Activated naive CD4-positive, alpha-beta T cell (primary cell): Measurements from ENCODE around the gene TSPAN11.

Experiments used
- DNase-seq, 4 experiments: peaks; one replicate each; lab custom pipeline; 2025; lab: John Stamatoyannopoulos, UW

The TSPAN11 gene

DNA sequence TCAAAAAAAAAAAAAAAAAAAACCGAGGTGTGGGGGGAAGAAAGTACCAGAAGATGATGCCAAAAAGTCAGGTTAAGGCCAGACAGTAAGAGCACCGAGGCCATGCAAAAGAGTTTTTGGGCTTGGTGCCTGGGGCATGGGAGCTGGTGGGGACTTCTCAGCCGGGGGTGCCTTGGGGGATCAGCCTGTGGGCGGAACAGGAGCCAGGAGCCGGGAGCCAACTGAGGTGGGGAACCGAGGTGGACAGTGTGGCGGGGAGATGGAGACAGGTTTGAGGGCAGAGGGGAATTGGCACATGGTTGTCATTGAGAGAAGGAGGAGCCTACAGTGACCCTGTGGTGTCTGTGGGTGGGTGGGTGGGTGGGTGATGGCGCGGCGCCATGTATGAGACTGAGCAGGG is 33.2 kb downstream of the TSPAN11 start:
- DNase-seq = no peak

DNA sequence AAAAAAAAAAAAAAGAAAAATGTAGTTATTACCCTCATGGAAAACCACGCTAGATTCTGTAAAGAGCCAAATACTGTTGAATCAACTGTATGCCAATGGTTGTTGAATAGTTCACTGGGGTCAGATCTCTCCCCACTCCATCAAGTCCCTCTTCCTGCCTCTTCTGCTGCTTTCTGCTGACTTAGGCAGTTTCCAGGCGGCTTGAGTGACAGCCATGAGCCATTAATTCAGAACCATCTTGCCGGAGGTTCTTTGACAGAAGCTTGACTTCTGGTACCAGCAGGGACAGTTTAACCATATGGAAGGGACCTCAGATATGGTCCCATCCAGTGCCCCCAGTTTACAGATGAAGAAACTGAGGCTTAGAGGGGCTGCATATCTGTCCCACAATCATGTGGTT is 34.5 kb downstream of the TSPAN11 start:
- no peak for DNase-seq

DNA sequence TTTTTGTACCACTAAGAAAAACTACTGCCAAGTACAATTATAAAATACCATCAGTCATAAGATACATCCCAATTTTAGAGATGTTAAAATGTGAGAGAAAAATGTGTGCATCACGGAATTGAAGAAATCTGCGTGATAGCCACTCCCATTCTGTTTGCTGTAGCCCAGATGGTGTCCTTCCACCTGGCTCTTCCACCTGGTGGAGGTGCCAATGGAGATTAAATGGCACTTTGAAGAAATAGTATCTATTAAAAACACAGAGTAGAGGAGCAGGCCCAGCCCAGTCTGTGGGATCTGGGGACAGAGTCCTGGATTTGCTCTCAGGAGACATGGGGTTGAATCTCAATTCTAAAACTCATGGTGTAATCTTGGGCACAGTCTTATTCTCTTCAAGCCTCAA is 35.5 kb downstream of the TSPAN11 start:
- DNase-seq = no peak

DNA sequence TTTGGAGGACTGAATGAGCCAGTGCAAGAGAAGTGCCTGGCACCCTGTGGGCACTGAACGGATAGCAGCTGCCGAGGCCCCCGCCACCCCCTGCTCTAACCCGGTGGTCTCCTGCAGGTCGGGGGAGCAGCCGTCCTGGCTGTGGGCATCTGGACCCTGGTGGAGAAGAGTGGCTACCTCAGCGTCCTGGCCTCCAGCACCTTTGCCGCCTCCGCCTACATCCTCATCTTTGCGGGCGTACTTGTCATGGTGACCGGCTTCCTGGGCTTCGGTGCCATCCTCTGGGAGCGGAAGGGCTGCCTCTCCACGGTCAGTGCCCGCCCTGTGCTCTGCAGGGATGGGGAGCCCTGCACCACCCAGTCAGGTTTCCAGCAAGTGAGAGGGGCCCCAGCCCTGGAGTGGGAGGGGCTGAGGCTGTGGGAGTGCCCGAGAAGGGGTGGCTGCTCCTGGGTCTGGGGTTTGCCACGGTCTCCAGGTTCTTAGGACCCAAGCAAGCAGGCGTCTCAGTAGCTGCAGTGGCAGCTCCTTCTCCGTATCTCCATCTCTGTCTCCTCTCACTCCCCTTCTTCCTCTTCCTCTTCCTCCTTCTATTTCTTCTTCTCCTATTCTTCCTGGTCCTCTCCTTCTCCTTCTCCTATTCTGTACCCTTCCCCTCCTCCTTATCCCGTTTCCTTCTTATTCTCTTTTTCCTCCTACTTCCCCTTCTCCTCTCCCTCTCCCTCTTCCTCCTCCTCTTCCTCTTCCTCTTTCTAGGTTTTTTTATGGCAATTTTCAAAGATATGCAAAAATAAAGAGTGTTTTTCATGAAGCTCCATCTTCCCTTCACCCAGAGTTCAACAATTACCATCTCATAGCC is 37.4 kb downstream of the TSPAN11 start:
- no peak for DNase-seq

DNA sequence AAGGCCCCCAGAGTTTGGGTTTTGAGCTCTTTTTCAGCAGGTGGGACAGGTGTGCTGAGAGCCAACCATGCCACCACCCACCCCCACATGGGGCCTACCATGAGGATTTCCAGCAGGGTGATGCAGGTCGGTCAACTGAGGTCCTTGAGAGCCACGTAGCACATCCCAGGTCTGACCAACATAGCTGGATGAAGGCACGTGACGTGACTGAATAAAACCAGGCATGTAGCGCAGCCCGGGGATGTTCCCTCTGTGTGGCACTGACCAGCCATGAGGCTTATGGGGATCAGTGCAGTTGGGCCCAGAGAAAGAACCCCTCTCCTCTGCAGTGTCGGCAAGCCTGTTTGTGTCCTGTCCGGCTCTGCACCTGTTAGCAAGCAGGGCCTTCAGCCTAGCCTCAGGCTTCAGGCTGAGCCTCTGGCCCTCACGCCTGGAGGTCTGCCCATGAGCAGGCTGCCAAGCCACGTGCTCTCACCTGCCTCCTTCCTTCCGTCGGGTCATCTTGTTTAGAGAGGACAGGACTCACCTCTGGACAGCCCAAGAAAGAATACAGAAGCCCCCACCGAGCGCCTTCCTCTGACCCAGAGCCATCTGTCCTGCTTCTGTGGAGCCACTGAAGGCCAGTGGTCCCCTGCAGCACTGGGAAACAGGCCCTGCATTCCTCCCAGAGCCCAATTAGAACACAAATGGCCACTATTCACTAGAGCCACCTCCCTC is 38.5 kb downstream of the TSPAN11 start:
- no peak for DNase-seq

DNA sequence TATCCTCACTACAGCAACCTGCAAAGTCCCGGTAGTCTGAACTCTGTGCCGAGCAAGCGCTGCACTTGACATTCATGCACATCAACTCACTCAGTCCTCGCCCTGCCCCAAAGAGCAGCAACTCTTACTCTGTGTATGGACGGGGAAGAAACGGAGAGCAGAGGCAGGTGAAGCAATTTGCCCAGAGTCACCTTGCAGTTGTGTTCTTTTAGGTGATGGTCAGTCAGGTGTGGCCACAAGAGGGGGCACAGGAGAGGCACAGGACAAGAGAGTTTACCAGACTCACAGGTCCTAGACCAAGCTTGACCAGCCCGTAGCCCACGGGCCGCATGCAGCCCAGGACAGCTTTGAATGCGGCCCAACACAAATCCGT is 39.1 kb downstream of the TSPAN11 start:
- DNase-seq = no peak

DNA sequence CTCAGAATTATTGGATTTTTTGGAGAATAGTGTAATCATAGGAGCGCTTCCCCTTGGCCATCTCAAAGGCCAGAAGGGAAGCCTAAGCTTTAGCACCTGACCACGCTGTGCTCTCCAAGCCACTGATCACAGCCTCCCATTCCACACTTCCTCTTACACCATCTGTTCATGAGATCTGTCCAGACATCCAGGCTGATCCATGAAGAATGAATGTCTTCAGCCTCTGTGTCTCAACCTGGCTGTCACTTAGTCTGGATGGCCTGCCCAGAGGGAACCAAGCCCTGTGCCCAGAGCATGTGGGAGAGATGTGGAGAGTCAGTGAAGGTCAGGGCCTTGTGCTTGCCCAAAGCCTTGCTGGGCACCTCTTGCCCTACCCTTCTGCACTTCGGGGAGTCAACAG is 40.5 kb downstream of the TSPAN11 start:
- DNase-seq = no peak

DNA sequence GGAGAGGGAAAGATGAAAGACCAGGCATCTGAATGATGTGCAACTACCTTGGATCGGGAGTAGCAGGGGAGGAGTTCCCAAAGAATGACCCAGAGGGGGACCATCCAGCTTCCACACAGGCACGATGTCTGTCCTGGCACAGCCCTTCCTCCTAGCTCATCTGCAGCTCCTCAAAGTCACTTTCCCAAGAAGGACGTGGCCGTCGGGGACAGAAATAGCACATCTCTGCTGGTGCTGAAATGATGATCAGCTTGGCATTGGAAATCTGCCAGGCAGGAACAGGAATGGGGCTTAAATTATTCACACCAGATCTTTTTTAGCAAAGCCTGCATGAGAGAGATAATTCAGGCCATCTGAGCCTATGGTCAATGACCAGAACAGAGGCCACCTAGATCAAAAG is 41.7 kb downstream of the TSPAN11 start:
- DNase-seq = no peak

DNA sequence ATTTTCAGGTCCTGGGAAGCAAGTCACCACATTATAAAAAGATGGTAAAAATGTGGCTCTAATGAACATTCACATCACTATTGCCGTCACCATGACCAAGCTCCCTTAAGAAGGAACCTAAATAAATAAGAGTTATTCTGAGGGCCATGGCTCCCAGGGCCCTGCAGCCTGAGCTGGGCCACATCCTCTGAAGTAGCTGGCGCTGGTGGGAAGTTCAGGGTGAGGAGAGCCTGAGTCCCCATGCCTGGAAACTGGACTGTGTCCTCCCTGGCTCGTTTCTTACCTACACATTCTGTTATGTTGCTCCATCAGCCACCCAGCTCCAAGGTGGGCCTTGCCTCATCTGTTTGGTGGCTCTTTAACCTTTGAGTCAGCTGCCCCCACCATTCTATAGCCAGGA is 42.5 kb downstream of the TSPAN11 start:
- no peak for DNase-seq

DNA sequence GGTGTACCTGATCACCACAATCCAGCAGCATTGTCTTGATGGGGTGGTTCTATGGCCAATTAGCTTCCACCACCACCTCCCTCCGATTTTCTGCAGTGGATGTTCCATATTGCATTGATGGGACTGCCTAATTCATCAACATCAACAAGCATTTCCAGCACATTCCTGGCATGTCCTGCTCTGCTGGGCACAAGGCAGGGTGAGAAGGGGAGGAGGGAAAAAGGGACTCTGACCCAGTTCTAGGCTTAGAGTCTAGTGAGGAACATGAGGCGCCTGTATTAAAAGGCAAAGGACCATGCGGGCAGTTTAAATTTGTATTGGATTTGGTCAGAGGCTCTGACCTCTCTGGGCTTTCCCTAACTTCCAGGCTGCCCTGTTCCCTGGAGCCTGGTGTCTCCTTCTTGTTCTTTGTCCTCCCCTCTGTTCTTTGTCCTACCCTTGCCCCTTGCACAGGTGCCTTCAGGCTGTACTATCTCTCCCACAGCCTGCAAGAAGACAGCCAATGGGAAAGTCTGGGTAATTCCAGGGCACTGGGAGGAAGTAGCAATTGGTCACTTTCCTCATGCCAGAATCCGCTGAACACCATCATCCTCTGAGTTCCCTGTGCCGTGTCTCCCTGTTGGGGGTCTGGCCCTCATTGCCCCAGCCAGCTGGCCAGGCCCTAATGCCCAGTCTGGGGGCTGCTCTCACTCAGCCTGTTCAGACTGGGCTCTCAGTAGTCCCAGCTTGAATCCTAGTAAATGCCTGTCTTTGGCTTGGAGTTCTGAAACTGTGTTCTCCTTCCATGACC is 43.3 kb downstream of the TSPAN11 start:
- no peak for DNase-seq

DNA sequence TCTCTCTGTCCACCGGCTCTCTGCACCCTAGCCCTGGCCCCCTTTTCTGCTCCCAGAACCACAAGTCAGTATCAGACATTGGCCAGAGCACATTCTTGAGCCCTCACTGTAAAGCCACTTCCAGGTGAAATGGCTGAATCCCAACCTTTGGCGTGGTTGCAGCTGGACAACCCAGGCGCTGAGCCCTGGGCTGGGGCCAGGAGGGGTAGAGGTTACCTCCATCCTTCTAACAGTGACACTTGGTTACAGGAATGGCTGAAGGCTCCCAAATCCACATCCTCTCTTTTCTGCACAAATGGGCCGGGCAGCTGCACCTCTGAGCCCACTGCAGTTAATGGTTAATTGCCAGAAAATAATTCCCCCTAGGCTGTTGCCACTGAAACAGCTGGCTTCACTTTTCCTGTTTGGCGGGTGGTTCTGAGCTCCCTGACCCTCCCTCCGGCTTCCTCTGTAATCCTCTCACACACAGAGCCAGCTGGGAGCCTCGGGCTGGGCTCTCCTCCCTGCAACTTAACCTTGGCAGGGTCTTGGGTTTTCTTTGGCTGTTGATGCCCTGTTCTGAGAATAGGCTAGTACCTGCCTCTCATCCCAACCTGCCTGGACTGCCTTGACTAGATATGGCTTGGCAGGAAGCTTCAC is 44.1 kb downstream of the TSPAN11 start:
- no peak for DNase-seq

DNA sequence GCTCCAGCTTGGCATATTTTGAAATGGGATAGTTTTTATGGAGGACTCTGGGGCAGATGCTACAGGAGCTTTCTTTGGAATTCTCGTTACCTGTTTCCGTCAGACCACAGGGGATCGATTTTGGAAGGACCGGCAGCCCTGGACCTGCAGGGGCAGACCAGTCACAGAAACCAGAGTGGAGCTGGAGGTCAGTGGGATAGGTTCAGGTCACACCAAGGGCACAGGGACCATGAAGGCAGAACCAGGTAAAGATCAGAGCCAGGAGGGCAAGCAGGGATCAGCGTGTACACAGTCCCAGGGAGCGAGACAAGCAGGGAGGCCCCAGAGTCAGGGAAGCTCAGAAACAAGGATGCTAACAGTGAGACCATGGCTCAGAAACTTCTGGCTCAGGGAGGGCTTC is 45.5 kb downstream of the TSPAN11 start:
- DNase-seq = no peak

DNA sequence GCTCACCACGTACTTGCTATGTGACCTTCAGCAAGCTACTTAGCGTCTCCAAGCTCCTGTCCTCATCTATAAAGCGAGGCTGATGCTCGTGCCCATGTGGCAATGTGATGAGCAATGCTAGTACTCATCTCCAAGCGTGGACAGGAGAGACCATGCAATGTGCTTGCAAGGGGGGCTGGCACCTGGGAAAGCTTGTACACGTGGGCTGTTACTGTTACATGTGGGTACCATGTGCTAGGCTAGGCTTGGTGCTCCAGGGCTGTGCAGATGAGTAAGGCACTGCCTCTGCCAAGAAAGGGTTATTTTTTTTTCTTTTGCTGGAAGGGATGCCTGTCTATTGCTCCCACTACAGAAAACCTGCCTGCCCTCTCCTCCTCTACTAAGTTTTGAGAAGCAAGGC is 46.6 kb downstream of the TSPAN11 start:
- no peak for DNase-seq

DNA sequence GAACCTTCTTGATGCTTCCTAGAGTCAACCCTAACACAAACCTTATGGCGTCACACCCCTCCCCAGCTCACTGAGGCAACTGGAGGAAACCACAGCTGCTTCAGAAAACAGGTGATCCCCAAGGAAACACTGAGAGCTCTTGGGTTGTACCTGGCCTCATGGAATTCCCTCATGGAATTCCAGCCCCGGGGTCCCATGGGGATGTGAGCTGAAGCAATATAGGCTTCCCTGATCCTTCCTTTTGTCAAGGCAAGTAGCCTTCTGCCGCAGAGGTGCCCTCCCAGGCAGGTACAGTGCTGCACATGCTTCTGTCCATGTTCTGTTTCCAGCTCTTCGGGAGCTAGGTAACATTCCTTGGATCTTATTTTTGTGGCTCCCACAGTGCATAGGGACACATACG is 47.3 kb downstream of the TSPAN11 start:
- DNase-seq = no peak

DNA sequence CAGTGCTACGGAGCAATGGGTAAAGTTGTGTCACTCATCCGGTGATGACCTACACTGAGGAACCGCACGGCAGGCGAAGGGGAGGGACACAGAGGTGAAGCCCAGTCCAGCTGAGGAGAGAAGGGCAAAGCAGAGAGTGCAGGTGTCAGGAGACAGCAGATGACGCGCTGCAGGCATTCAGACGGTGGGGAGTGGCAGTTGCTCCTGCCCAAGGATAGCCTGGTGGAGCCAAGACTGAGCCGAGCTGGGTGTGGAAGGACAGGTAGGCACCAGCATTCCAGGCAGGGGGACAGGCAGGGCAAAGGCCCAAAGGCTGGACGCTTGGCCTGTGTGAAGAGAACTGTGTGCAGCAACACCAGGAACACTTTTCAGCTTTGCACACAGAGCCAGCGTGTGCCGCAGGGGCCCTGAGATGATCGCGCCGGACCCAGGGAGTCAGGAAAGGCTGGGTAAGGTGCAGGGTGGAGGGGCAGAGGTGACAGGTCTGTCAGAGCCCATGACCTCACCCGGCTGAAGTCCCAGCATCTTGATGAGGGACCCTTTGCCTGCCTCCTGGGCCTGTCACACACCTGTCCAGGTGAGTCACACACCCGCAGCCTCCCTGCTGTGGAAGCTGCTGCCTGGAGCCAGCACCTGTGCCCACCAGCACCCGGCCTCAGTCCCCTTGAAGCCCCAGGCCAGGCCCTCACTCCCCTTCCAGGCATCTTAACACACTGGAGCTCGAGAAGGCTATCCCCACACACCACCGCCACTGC is 48.4 kb downstream of the TSPAN11 start:
- DNase-seq = no peak

DNA sequence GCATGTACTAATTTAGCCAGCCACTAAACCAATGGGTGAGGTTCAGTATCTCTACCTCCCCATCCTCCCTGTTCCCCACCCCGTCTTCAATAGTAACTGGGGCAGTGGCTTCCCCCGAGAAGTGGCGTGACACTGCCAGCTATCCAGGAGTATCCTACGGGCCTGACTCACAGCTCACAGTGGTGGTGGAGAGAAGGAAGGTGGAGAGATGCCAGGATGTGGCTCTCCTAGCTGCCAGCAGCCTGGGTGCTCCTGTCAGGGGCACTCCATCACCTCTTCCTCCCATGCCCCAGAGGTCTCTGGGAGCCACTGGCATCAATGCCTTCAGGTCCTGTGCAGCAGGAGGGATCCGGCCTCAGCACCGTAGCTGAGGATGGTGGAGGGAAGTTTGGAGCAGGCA is 49.0 kb downstream of the TSPAN11 start:
- DNase-seq = no peak

DNA sequence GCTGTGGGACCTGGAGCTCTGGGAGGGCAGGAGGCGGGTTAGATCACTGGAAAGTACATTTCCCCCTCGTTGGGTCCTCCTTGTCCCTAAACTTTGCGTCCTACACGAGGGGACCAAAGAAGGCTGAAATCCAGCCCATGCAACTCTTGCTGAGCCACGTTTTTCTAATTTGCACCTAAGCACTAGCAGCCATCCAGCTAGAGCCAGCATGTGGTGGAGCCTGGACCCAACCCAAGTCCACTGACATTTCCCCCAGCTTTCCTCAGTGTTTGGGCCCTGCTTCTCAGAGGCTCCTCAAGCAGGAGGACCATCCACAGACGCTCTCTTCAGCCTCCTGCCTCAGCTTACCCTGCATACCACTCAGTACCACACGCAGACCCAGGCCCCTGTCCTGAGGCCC is 49.7 kb downstream of the TSPAN11 start:
- no peak for DNase-seq

DNA sequence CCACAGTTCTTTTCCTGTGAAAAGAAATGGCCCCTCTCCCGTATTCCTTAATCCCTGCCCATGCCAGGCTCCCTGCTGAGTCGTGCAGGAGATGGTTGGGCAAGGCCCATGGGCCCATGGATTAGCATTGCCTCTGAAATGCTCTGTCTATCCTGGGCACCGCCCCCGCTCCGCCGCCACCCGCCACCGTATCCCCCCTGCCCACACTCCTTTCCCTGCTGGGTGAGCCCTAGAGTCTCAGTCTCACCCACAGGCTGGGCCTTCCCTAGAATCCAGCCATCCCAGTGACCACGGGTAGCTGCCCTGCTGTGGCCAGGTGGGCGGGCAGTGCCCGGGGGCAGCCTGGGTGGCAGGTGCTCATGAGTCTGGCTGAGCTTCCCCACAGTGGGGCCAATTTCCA is 50.6 kb downstream of the TSPAN11 start:
- no peak for DNase-seq

DNA sequence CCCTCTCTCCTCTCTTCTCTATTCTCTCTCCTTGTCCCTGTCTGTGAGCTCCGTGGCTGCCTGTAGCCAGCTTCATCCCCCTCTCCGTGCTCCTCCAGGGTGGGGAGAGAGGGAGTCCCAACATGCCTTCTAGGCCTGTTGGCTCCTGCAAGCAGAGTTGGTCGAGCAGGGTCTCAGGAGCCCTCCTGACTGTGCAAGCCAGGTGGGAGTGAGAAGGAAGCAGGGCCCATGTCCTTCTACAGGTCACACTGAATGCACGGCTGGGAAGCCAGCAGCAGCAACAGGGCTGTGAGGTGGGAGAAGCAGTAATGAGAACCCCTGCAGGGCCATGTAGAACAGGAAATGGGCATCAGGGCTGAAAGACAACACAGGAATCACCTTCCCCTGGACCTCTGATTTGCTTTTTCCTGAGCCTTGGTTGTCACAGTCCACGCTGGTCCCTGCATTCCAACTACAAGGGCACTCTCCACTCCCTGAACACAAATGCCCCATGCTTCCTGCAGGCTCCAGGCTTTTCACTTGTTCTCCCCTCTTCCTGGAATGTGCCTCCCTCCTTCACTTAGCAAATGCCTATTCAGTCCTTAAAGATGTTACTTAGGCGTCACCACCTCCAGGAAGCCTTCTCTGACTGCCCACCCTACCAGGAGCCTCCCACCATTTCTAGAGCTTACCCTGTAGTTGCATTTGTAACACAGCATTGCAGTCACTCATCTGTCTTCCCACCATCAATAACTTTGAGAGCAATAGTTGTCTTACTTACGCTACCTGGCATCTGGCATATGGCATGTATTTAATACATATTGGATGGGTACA is 51.2 kb downstream of the TSPAN11 start:
- no peak for DNase-seq

DNA sequence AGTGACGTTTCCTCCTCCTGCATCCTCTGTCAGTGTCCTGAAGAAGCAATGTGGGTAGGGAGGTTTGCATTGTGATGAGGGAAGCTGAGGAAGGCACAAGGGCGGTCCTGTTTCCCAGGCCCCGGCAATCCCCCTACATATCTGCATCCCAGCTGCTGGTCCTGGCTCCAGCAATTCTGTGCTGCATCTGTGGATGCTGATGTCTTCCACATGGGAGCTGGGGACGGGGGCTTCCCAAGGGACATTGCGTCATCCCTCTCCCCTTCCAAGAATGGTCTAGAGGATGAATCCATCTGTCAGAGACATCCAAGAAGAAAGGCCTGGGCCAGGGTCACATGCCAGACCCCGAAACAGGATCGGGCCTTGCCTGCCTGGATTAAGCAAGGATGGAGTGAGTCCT is 52.1 kb downstream of the TSPAN11 start:
- no peak for DNase-seq
